ENCODE results near the gene SVBP. TPM values are rescaled to one million over a fixed set of nuclear protein-coding genes. Genes with fewer than 3 reads are reported as not detected.

Gene SVBP
- total and polyA plus RNA-seq, 2 of the 8 experiments (the other 6 are each of a cell fraction or from before 2014, with no cell fraction given), result 29.7 to 30.2 TPM

GRCh38 chr1:42846257-42847110, 29.3 kb upstream of the SVBP start, which contains the start of gene ZNF691 (continued):
- TF ChIP-seq ATF3 (IDR thresholded peaks at IDR 0.05; ENCODE audit: insufficient read depth, low read depth, low read length) (no peak), EZH2 (IDR thresholded peaks at IDR 0.05; ENCODE audit: low read depth, low read length, severe bottlenecking) (no peak), SP1 (IDR thresholded peaks at IDR 0.05; ENCODE audit: low read depth, low read length) (peak; percentile 100), CREB1 (IDR thresholded peaks at IDR 0.05) (peak; percentile 74; the same call in 1 of the 2 replicates), SIX5 (IDR thresholded peaks at IDR 0.05; ENCODE audit: low read depth, low read length) (peak; percentile 87), POLR2A (IDR thresholded peaks at IDR 0.05; ENCODE audit: control extremely low read depth in 1 of 2, low read depth in 2 of 2, low read length in 2 of 2) (peak; percentile 60 to 61), CHD2 (IDR thresholded peaks at IDR 0.05; ENCODE audit: low read length) (peak; percentile 96), MAX (IDR thresholded peaks at IDR 0.05) (peak; percentile 67), CTCF (IDR thresholded peaks at IDR 0.05; ENCODE audit: control extremely low read depth in 1 of 3, insufficient read depth in 1 of 3, low read depth in 1 of 3, low read length in 3 of 3) (peak; percentile 17 to 39 (median 39); a peak in 3 of 4 replicates), TAF1 (IDR thresholded peaks at IDR 0.05; ENCODE audit: low read depth, low read length) (peak; percentile 75), TBP (IDR thresholded peaks at IDR 0.05; ENCODE audit: low read depth, low read length) (no peak; the same call in 1 of the 2 replicates), JUN (IDR thresholded peaks at IDR 0.05; ENCODE audit: low read depth, low read length) (no peak), POLR2AphosphoS5 (IDR thresholded peaks at IDR 0.05; ENCODE audit: low read depth, low read length) (peak; percentile 49), KDM1A (IDR thresholded peaks at IDR 0.05; ENCODE audit: borderline replicate concordance, low read length) (no peak), KDM4A (IDR thresholded peaks at IDR 0.05; ENCODE audit: low read depth, low read length, severe bottlenecking) (peak; percentile 98), SP2 (IDR thresholded peaks at IDR 0.05; ENCODE audit: low read length) (peak; percentile 90), EP300 (IDR thresholded peaks at IDR 0.05; ENCODE audit: borderline replicate concordance in 1 of 2, low read depth in 2 of 2, low read length in 2 of 2) (no peak), RBBP5 (IDR thresholded peaks at IDR 0.05; ENCODE audit: borderline replicate concordance, low read depth, low read length) (0 out of 2 replicates have a peak, but pooled peaks have one; percentile 44), FOSL1 (IDR thresholded peaks at IDR 0.05; ENCODE audit: insufficient read depth, low read depth, low read length) (no peak), PHF8 (conservative IDR thresholded peaks at IDR 0.05; ENCODE audit: low read depth, low read length) (peak; percentile 78; the same call in 1 of the 2 replicates), SUZ12 (IDR thresholded peaks at IDR 0.05; ENCODE audit: low read length) (no peak)

Data from H1 (cell line).